Measurements from ENCODE around the gene EME2.

DNA sequence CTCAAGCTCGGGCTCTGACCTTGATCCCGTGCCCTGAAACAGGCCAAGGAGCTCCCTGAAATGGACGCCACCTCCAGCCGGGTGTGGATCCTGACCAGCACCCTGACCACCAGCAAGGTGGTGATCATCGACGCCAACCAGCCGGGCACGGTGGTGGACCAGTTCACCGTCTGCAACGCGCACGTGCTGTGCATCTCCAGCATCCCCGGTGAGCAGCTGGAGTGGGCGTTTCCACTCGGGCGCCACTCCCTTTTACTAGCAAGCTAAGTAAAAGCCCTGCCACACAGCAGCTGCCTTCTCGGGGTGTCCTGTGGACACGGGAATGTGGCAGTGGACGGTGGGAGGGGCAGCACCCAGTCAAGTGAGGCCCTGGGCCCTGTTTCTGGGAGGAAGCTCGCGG, 7.6 kb upstream of the EME2 start:
- TF ChIP-seq, protein P1, sequence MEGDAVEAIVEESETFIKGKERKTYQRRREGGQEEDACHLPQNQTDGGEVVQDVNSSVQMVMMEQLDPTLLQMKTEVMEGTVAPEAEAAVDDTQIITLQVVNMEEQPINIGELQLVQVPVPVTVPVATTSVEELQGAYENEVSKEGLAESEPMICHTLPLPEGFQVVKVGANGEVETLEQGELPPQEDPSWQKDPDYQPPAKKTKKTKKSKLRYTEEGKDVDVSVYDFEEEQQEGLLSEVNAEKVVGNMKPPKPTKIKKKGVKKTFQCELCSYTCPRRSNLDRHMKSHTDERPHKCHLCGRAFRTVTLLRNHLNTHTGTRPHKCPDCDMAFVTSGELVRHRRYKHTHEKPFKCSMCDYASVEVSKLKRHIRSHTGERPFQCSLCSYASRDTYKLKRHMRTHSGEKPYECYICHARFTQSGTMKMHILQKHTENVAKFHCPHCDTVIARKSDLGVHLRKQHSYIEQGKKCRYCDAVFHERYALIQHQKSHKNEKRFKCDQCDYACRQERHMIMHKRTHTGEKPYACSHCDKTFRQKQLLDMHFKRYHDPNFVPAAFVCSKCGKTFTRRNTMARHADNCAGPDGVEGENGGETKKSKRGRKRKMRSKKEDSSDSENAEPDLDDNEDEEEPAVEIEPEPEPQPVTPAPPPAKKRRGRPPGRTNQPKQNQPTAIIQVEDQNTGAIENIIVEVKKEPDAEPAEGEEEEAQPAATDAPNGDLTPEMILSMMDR (IDR thresholded peaks at IDR 0.05; ENCODE audit: borderline replicate concordance, extremely low read depth, low read length, poor library complexity, severe bottlenecking): no peak
- no peak for TF ChIP-seq EZH2 (IDR thresholded peaks at IDR 0.05; ENCODE audit: borderline replicate concordance, low read depth, low read length, severe bottlenecking)
